Neural cell (in vitro differentiated cells): ENCODE data around the gene EPOP. TPM values are rescaled to one million over a fixed set of nuclear protein-coding genes. Genes with fewer than 3 reads are reported as not detected.

Experiments used
- H2AFZ ChIP-seq: fragments of 200-600, 300-800 bp; sonication (generic), shearing (Covaris generic); 2 replicates; pipeline ENCODE4 v1.6.0; 2014; ENCODE audit warnings: low read depth, mild to moderate bottlenecking, antibody characterized with exemption, low read length, moderate library complexity
- H3F3A ChIP-seq: fragments of 200-600 bp; shearing (Covaris generic); 2 replicates; pipeline ENCODE4 v1.6.1; 2016; ENCODE audit warnings: mild to moderate bottlenecking, moderate library complexity, mixed read lengths, antibody characterized with exemption, low read length; ENCODE audit not compliant: insufficient read depth, poor library complexity, severe bottlenecking
- H3K27ac ChIP-seq: fragments of 200-600, 300-800 bp; sonication (generic), shearing (Covaris generic); 2 replicates; pipeline ENCODE4 v1.5.1; 2014; ENCODE audit warnings: mild to moderate bottlenecking, low read length, moderate library complexity
- H3K27me3 ChIP-seq: fragments of 300-800, 200-600 bp; sonication (generic), shearing (Covaris generic); 2 replicates; pipeline ENCODE4 v1.6.0; 2014; ENCODE audit warnings: mild to moderate bottlenecking, low read depth, low read length, moderate library complexity; ENCODE audit not compliant: insufficient read depth
- H3K36me3 ChIP-seq: fragments of 300-800, 200-600 bp; sonication (generic), shearing (Covaris generic); 2 replicates; pipeline ENCODE4 v1.5.1; 2014; ENCODE audit warnings: mild to moderate bottlenecking, antibody characterized with exemption, low read length, moderate library complexity; ENCODE audit not compliant: insufficient read depth
- H3K4me2 ChIP-seq: fragments of 300-800, 200-600 bp; sonication (generic), shearing (Covaris generic); 2 replicates; pipeline ENCODE4 v1.6.0; 2014; ENCODE audit warnings: mild to moderate bottlenecking, low read length
- H3K4me3 ChIP-seq: fragments of 300-800, 200-600 bp; sonication (generic), shearing (Covaris generic); 2 replicates; pipeline ENCODE4 v1.5.1; 2014; ENCODE audit warnings: mild to moderate bottlenecking, low read length, moderate library complexity
- H3K79me2 ChIP-seq: fragments of 200-600 bp; shearing (Covaris generic); replicated peaks from 2 replicates; pipeline ENCODE4 v1.6.0; 2014; ENCODE audit warnings: mild to moderate bottlenecking, low read length, moderate library complexity; ENCODE audit not compliant: insufficient read depth
- H3K9ac ChIP-seq: fragments of 300-800, 200-600 bp; sonication (generic), shearing (Covaris generic); 2 replicates; pipeline ENCODE4 v1.6.1; 2016; ENCODE audit warnings: mild to moderate bottlenecking, low read length, mixed read lengths
- H3K9me2 ChIP-seq: fragments of 200-600 bp; shearing (Covaris generic); 2 replicates; pipeline ENCODE4 v1.6.1; 2016; ENCODE audit warnings: mild to moderate bottlenecking, low read length, mixed read lengths; ENCODE audit not compliant: insufficient read depth
- H3K9me3 ChIP-seq: fragments of 200-600, 300-800 bp; sonication (generic), shearing (Covaris generic); 2 replicates; pipeline ENCODE4 v1.6.1; 2016; ENCODE audit warnings: mild to moderate bottlenecking, mixed run types, low read length, moderate library complexity, mixed read lengths
- H4K20me1 ChIP-seq: fragments of 200-600 bp; shearing (Covaris generic); 2 replicates; pipeline ENCODE4 v1.6.1; 2016; ENCODE audit warnings: mild to moderate bottlenecking, mixed run types; ENCODE audit not compliant: insufficient read depth
- EP300 ChIP-seq: fragments of 450-650 bp; conservative IDR thresholded peaks from 2 replicates; pipeline ENCODE4 v1.6.1; 2014; ENCODE audit warnings: antibody characterized with exemption, mild to moderate bottlenecking, moderate library complexity; ENCODE audit not compliant: poor library complexity, severe bottlenecking
- EZH2 ChIP-seq: fragments of 200-600, 300-800 bp; shearing (Covaris generic), sonication (generic); IDR thresholded peaks from 2 replicates; pipeline ENCODE4 v1.6.1; 2014; ENCODE audit warnings: antibody characterized with exemption, low read length, borderline replicate concordance, mild to moderate bottlenecking; ENCODE audit not compliant: insufficient read depth, poor library complexity, severe bottlenecking
- MXI1 ChIP-seq: fragments of 450-650 bp; conservative IDR thresholded peaks from 2 replicates; pipeline ENCODE4 v1.6.1; 2014; ENCODE audit warnings: antibody characterized with exemption, mild to moderate bottlenecking; ENCODE audit not compliant: poor library complexity, severe bottlenecking
- POLR2AphosphoS5 ChIP-seq: IDR thresholded peaks from 2 replicates; pipeline ENCODE4 v1.6.1; 2012
- RAD21 ChIP-seq: fragments of 450-650 bp; conservative IDR thresholded peaks from 2 replicates; pipeline ENCODE4 v1.6.1; 2014; ENCODE audit warnings: antibody characterized with exemption, mild to moderate bottlenecking, moderate library complexity
- SMC3 ChIP-seq: fragments of 450-650 bp; conservative IDR thresholded peaks from 2 replicates; pipeline ENCODE4 v1.6.1; 2014; ENCODE audit warnings: antibody characterized with exemption, mild to moderate bottlenecking, moderate library complexity; ENCODE audit not compliant: poor library complexity
- TAF1 ChIP-seq: IDR thresholded peaks from 2 replicates; pipeline ENCODE4 v1.6.1; 2012; ENCODE audit warnings: low read depth
- polyA minus RNA-seq: library from RNA; depleted of rRNA, polyadenylated mRNA; stranded (reverse); fragments of >200 nt; gene quantifications from 2 replicates; pipeline ENCODE4 v1.2.3, GENCODE V29; 2014
- polyA plus RNA-seq: library from polyadenylated mRNA; depleted of rRNA; stranded (reverse); fragments of >200 nt; gene quantifications from 2 replicates; pipeline ENCODE4 v1.2.3, GENCODE V29; 2014
- TF ChIP-seq, protein P1 (sequence below): fragments of 450-650 bp; IDR thresholded peaks from 2 replicates; pipeline ENCODE4 v1.5.1; 2014; ENCODE audit warnings: antibody characterized with exemption, mild to moderate bottlenecking, moderate library complexity; ENCODE audit not compliant: poor library complexity, severe bottlenecking
- TF ChIP-seq, protein P2 (sequence below): IDR thresholded peaks from 2 replicates; pipeline ENCODE4 v1.6.1; 2012; ENCODE audit warnings: borderline replicate concordance

The EPOP gene
- polyA plus RNA-seq, result 1.1 and 1.5 TPM in 2 replicates
- polyA minus RNA-seq, result 2.2 and 2.3 TPM in 2 replicates

DNA sequence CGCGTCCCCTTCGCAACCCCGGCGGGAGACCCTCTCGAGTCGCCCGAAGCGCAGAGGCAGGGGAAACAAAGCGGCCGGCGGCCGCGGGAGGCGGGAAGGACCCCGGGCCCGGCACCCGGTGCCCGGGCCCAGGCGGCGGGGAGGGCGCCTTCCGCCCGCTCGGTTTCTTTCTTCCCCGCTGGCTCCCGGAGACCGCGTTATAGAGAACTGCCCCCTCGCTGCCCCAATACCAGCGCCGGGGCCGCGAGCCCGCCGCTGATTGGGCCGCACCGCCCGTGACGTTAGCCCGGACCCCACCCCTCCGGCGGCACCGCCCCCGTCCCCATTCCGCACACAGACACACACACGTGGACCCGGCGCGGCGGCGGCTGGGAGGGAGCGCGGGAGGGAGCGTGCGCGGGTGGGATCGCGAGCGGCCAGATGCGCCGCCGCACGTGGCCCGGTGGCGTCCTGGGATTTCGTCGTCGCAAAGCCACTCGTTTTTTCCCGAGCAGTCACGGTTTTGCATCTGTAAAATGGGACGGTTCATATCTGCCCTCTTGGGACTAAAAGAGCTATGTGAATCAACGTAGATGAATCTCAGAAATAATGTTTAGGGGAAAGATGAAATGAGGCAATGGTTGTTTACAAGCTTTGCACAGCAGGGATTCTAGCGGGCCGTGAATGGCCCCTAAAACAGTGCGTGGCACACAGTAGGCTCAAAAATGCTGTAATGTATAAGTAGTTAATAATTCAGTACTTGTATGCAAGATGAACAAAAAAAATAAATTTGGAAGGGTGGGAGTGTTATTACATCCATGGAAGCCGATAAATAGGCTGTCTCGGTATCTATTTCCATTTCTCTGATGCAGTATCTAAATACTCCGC, at the start of gene EPOP:
TSS of gene EPOP (minus strand) at position 209 of the 867 bp plus-strand sequence. CDS start 462 bp downstream, outside the sequence.
- Histone ChIP-seq H4K20me1 (no peaks in the 10 kb centered on the region), H2AFZ (peak within 1 kb of the TSS; percentile 21), H3K9me2 (no peaks in the 10 kb centered on the region), H3K9ac (peak within 1 kb of the TSS; percentile 66), H3K27ac (no peak within 1 kb of the TSS), H3K27me3 (peaks cover 64% of the 10 kb centered on the region), H3K36me3 (no peaks in the 10 kb centered on the region), H3K79me2 (no peaks in the 10 kb centered on the region), H3K9me3 (no peaks in the 10 kb centered on the region), H3K4me3 (peak within 1 kb of the TSS; percentile 74), H3F3A (no peaks in the 10 kb centered on the region), H3K4me2 (no peak within 1 kb of the TSS)
- TF ChIP-seq, protein P1, sequence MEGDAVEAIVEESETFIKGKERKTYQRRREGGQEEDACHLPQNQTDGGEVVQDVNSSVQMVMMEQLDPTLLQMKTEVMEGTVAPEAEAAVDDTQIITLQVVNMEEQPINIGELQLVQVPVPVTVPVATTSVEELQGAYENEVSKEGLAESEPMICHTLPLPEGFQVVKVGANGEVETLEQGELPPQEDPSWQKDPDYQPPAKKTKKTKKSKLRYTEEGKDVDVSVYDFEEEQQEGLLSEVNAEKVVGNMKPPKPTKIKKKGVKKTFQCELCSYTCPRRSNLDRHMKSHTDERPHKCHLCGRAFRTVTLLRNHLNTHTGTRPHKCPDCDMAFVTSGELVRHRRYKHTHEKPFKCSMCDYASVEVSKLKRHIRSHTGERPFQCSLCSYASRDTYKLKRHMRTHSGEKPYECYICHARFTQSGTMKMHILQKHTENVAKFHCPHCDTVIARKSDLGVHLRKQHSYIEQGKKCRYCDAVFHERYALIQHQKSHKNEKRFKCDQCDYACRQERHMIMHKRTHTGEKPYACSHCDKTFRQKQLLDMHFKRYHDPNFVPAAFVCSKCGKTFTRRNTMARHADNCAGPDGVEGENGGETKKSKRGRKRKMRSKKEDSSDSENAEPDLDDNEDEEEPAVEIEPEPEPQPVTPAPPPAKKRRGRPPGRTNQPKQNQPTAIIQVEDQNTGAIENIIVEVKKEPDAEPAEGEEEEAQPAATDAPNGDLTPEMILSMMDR, result peak; percentile 6
- TF ChIP-seq SMC3 (peak; percentile 12), POLR2AphosphoS5 (no peak), MXI1 (peak; percentile 96), EP300 (no peak), TAF1 (peak; percentile 59)

DNA sequence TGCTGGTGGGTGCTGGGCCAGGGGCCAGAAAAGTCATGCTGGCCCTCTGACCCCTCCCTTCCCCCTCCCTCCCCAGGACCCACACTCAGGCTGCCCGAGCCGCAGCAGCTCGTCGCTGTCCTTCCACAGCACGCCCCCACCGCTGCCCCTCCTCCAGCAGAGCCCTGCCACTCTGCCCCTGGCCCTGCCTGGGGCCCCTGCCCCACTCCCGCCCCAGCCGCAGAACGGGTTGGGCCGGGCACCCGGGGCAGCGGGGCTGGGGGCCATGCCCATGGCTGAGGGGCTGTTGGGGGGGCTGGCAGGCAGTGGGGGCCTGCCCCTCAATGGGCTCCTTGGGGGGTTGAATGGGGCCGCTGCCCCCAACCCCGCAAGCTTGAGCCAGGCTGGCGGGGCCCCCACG, 47.0 kb upstream of the EPOP start:
- Histone ChIP-seq H3K9me3 (no peaks in the 10 kb centered on the region), H3K9ac (no peak overlapping the region), H3K9me2 (no peaks in the 10 kb centered on the region), H3K4me3 (no peak overlapping the region), H2AFZ (no peak overlapping the region), H3K79me2 (no peaks in the 10 kb centered on the region), H3K4me2 (no peak overlapping the region), H3K36me3 (no peaks in the 10 kb centered on the region), H3K27ac (no peak overlapping the region), H3F3A (no peaks in the 10 kb centered on the region), H4K20me1 (no peaks in the 10 kb centered on the region), H3K27me3 (no peaks in the 10 kb centered on the region)
- TF ChIP-seq, protein P1, result no peak
- TF ChIP-seq POLR2AphosphoS5, result no peak
- TF ChIP-seq EZH2, result no peak
- TF ChIP-seq, protein P2, sequence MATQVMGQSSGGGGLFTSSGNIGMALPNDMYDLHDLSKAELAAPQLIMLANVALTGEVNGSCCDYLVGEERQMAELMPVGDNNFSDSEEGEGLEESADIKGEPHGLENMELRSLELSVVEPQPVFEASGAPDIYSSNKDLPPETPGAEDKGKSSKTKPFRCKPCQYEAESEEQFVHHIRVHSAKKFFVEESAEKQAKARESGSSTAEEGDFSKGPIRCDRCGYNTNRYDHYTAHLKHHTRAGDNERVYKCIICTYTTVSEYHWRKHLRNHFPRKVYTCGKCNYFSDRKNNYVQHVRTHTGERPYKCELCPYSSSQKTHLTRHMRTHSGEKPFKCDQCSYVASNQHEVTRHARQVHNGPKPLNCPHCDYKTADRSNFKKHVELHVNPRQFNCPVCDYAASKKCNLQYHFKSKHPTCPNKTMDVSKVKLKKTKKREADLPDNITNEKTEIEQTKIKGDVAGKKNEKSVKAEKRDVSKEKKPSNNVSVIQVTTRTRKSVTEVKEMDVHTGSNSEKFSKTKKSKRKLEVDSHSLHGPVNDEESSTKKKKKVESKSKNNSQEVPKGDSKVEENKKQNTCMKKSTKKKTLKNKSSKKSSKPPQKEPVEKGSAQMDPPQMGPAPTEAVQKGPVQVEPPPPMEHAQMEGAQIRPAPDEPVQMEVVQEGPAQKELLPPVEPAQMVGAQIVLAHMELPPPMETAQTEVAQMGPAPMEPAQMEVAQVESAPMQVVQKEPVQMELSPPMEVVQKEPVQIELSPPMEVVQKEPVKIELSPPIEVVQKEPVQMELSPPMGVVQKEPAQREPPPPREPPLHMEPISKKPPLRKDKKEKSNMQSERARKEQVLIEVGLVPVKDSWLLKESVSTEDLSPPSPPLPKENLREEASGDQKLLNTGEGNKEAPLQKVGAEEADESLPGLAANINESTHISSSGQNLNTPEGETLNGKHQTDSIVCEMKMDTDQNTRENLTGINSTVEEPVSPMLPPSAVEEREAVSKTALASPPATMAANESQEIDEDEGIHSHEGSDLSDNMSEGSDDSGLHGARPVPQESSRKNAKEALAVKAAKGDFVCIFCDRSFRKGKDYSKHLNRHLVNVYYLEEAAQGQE, result no peak
- TF ChIP-seq MXI1, result no peak
- TF ChIP-seq EP300, result no peak
- no peak for TF ChIP-seq RAD21
- no peak for TF ChIP-seq TAF1
